IPS DF 4.7 (cell line): ENCODE results near the gene CRX.
"Not testable (repeated sequence)": the region's sequence is repeated elsewhere in the genome, so short reads cannot be mapped to it uniquely, and the experiment has no call there.

Experiments
- DNase-seq: peaks from one replicate; pipeline ENCODE4 v3.0.0-alpha.2; 2013; ENCODE audit warnings: low spot score; ENCODE audit errors: extremely low read depth

The CRX gene

GRCh38 chr19:47803671-47804070 lies 18.1 kb upstream of the CRX start:
- DNase-seq = not testable (repeated sequence)

- DNase-seq = not testable (repeated sequence)
These were observed 17.3 kb upstream of the CRX start, which contains the start of gene TPRX1 for GRCh38 chr19:47804451-47804850. TPRX1 (minus strand) TSS chr19:47804551; CDS start chr19:47804539, 12 bp downstream.

DNA sequence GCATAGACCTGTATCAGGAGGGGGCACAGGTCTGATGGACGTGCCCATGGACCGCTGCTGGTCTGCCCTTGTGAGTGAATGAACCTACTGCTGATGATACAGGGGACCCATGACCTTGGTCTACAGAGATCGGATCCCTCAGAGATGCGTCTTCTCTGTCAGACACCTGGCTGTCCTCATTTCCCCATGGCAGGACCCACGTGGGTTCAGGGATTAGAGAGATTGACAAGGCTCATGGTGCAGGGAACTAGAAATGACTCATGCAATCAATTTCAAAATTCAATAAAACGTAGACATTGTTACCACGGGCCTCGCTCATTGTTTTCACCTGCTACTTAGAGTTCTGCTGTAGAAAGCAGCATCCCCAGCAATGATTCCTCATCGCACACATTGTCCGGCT lies 16.4 kb upstream of the CRX start:
- no peak for DNase-seq

GRCh38 chr19:47806435-47806834 lies 15.3 kb upstream of the CRX start:
- DNase-seq = no peak

DNA sequence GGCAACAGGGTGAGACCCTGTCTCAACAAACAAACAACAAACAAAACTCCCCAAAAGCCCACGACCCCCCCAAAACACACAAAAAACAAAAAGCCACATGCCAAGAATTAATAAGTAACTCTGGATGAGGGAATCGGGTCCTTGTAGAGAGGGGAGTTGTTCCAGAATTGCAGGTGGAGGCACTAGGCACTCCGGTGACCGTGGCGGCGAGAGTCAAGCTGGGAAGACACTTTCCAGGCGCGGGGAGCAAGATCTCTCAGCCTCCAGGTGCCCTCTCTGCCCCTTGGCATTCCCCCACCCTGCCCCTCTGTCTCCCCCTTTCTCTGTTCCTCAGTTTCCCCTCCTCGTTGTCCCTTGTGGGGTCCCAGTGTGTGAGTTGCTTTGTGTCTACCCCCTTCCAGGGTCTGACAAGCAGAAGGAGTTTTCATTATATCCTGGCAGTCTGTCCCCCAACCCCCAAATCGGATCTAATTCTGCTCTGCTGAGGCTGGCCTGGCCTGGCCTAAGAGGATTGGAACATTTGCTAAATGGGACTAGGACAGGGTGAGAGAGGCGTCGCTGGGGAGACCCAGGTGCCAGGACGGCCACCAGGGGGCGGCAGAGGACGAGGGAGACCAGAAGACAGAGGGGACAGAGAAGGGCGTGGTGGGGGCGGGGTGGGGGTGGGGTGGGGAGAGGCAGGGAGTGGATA lies 8.3 kb upstream of the CRX start:
- peak; percentile 36 for DNase-seq

- no peak for DNase-seq
These were observed 7.8 kb upstream of the CRX start for GRCh38 chr19:47813995-47814328.

DNA sequence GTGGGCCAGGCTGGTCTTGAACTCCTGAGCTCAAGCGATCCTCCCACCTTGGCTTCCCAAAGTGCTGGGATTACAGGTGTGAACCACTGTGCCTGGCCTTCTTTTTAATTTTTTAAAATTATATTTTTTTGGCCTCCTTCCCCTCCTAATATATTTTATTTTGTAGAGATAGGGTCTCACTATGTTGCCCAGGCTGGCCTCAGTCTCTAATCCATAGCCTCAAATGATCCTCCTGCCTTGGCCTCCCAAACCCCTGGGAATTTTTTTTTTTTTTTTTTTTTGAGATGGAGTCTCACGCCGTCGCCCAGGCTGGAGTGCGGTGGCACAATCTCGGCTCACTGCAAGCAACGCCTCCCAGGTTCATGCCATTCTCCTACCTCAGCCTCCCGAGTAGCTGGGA lies 5.5 kb upstream of the CRX start:
- DNase-seq = not testable (repeated sequence)

DNA sequence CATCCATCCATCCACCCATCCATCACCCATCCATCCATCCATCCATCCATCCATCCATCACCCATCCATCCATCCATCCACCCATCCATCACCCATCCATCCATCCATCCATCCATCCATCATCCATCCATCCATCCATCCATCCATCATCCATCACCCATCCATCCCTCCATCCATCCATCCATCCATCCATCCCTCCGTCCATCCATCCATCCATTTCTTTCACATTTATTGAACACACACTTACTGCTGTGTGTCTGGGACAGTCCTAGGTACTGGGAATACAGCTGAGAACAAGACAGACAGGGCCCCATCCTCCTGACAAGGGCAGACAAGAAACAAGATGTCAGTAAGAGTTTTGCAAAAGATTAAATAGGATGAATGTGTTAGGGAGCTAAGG lies 3.5 kb upstream of the CRX start:
- DNase-seq = not testable (repeated sequence)

DNA sequence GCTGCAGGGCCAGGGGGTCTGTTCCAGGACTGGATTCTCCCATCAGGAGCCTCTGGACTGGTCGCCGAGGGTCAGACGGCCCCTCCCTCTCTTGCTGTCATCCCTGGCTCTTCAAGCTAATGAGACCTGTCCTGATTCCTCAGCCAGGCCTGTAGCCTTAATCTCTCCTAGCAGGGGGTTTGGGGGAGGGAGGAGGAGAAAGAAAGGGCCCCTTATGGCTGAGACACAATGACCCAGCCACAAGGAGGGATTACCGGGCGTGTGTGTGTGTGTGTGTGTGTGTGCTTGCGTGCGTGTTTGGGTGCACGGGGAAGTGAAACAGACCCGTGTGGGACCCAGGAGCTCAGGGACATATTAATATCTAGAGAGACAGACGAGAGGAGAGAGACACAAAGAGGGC lies 1.9 kb upstream of the CRX start:
- no peak for DNase-seq

DNA sequence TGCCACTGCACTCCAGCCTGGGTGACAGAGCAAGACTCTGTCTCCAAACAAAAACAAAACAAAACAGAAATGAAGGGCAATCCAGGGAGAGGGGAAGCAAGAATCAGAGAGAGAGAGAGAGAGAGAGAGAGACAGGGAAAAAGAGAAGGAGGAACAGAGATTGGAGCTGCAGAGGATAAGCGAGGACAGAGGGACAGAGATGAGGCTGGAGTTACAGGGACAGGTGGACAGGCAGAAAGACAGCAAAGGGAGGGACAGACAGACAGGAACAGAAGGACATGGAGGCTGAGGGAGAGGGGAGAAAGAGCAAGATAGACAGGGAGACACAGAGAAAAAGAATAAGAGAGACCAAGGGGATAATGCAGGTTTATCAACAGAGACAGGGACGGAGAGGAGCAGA lies 1.3 kb upstream of the CRX start:
- no peak for DNase-seq

GRCh38 chr19:47824396-47824795 lies 2.7 kb downstream of the CRX start:
- no peak for DNase-seq

DNA sequence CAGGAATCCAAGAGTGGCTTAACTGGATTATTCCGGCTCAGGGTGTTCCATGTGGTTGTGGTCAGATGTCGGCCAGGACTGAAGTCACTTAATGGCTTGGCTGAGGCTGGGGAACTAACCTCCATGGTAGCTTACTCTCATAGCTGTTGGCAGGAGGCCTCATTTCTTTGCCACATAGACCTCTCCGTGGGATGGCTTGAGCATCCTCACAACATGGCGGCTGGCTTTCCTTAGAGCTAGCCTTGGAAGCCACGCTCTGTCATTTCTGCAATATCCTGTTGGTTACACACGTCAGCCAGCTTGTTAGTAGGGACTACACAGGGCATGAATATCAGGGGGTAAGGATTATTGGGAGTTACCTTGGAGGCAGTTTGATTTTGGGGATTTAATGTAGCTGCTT lies 5.1 kb downstream of the CRX start:
- DNase-seq = no peak

GRCh38 chr19:47832723-47833122 lies 11.0 kb downstream of the CRX start:
- DNase-seq = no peak

DNA sequence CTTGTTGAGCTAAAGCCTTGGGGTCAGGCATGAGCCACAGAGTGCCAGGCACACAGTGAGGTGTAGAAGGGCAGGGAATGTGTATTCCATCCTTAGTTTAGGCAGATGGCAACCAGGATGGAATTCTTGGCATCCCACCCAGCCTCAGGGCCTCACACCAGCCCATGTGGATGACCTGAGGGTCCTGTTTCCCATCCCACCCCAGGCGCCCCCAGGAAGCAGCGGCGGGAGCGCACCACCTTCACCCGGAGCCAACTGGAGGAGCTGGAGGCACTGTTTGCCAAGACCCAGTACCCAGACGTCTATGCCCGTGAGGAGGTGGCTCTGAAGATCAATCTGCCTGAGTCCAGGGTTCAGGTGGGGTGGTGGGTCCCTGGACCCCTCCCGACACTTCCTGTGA lies 14.3 kb downstream of the CRX start:
- no peak for DNase-seq

GRCh38 chr19:47839411-47839810 lies 17.7 kb downstream of the CRX start:
- DNase-seq = no peak

DNA sequence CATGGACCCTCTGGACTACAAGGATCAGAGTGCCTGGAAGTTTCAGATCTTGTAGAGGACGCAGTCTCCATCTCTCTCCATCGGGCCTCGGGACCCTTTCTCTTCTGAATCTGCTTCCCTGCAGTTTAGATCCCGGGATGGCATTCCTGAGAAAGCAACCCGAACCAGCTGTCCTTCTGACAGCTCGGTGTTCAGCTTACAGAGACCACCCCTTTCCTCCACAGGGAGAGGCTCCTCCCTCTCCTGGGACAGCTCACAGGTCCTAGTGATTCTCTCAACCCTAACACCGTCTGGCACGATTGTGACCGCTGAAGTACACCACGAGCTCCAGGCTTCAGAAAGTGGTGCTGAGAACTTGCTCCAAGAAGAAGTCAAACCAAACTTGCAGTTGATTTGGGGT lies 18.2 kb downstream of the CRX start:
- no peak for DNase-seq

GRCh38 chr19:47842941-47843340 lies 21.2 kb downstream of the CRX start:
- no peak for DNase-seq

GRCh38 chr19:47848425-47848822 lies 26.7 kb downstream of the CRX start:
- no peak for DNase-seq

- no peak for DNase-seq
These were observed 27.2 kb downstream of the CRX start for GRCh38 chr19:47848823-47849473.

GRCh38 chr19:47853003-47853402 lies 31.3 kb downstream of the CRX start:
- DNase-seq = no peak

DNA sequence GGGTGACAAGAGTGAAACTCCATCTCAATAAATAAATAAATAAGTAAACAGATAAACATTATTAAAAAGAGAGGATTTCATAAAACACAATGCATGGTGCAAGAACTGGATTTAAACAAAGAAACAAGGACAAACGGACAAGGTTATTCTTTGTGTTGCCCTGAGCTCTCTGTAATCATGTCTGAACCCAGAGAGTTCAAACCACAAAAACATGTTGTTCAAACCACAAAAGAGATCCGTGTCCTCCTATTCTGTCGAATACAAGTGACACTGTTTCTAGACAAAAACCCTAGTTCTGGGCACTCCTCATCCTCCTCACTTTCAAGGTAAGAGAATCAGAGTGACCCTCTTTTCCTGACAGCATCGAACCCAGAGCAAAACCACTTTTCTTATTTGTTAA lies 32.7 kb downstream of the CRX start:
- DNase-seq = no peak

DNA sequence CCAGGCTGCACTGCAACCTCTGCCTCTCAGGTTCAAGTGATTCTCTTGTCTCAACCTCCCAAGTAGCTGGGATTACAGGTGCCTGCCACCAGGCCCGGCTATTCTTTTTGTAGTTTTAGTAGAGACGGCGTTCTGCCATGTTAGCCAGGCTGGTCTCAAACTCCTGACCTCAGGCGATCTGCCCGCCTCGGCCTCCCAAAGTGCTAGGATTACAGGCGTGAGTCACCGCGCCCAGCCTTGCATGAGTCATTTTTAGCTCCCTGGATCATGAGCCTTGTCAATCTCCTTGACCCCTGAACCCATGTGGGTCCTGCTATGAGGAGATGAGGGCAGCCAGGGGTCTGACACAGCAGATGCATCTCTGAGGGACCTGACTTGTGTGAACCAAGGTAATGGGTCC lies 36.5 kb downstream of the CRX start:
- DNase-seq = not testable (repeated sequence)

- not testable (repeated sequence) for DNase-seq
These were observed 37.0 kb downstream of the CRX start, which contains the start of gene TPRX2 for GRCh38 chr19:47858646-47859285. TPRX2 (plus strand) TSS chr19:47859235; CDS start chr19:47859247, 12 bp downstream.
